KOPT-K1 (cell line): Measurements from ENCODE around the gene SHOC2.

Experiments used
- H3K27ac ChIP-seq: fragments of 200-600 bp; sonication (generic); 2 replicates; pipeline ENCODE4 v1.5.1; 2016; ENCODE audit warnings: antibody characterized with exemption, mild to moderate bottlenecking, low read depth, low read length; ENCODE audit not compliant: poor library complexity, severe bottlenecking
- H3K36me3 ChIP-seq: fragments of 200-600 bp; sonication (generic); 2 replicates; pipeline ENCODE4 v1.5.1; 2017; ENCODE audit warnings: antibody characterized with exemption, mild to moderate bottlenecking, low read length, moderate library complexity; ENCODE audit not compliant: insufficient read depth
- H3K9me3 ChIP-seq: fragments of 200-600 bp; sonication (generic); 2 replicates; pipeline ENCODE4 v1.5.1; 2017; ENCODE audit warnings: antibody characterized with exemption, low read length, mild to moderate bottlenecking; ENCODE audit not compliant: insufficient read depth, poor library complexity, severe bottlenecking

The SHOC2 gene

DNA sequence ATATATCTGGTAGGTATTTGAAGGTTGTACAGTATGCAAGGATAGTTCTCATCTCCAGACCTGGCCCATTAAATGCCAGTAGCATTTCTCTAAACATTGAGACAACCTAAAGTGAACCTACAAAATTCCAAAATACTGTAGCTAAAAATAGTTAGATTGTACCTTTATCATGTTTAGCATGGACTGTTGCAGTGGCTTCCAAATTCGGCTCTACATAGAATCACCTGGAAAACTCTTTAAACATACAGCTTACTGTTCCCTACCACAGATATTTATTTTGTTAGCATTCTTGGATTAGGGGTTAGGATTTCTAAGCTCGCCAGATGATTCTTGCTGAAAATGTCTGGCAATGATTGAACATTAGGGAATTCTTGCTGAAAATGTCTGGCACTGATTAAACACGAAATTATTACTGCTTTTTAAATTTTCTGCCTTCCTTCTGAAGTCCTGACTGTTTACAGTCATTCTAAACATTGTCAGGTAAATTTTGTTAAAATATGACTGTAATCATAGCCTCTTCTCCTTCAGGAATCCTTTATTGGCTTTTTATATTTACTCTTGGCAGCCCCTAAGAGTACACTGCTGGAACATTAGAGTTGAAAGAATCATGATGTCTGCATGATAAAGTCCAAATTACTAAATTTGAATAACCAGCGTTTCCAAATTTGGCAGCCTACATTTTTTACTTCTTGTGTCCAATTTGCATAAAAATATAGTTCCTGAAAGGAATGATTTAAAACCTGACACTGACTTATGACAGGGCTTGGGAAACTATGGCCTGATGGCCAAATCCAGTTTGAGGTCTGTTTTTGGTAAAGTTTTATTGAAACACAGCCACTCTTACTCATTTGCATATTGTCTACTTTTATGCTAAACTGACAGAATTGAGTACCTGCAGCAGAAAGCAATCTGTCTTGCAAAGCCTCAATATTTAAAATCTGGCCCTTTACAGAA, 40.3 kb downstream of the SHOC2 start:
- H3K27ac ChIP-seq = no peak overlapping the region

DNA sequence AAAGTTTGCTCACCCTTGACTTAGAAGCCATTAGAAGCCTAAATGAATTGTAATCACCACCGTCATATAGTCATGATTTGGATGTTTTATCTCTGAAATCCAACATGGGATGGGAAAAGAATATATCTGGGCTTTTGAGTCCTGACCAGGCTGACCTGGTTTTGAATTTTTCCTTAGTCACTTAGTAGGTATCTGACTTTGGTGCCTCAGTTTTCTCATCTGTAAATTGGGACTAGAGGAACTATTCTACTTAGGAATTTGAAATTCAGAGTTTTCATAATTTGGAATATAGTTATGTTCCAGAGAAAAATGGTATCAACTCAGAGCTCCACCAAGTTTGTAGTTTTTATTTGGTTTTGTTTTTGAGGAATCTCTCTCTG, 40.9 kb downstream of the SHOC2 start:
- Histone ChIP-seq H3K9me3 (no peaks in the 10 kb centered on the region), H3K27ac (no peak overlapping the region), H3K36me3 (0 out of 2 replicates have a peak, but pooled peaks cover 8% of the 10 kb centered on the region)

More for the DNA sequence above, 40.3 kb downstream of the SHOC2 start:
- H3K36me3 ChIP-seq = 0 out of 2 replicates have a peak, but pooled peaks cover 7% of the 10 kb centered on the region
- H3K9me3 ChIP-seq = no peaks in the 10 kb centered on the region

DNA sequence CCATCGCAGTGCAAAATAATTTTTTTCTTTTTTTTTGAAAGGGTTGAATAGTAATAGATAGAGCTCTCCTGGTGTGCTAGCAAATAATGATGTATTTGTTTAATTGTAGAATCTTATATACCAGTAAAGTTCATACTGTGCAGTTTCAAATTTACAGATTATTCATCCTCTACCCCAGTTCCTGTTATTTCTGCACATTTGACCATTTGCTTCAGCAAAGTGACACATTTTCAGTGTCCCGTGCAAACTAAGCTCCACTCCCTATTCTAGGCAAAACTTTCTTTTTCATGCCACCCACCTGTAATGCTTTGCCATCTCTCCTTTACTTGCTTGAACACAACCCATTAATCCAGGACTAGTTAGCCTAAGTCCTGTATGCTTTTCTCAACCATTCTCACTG, 43.0 kb downstream of the SHOC2 start:
- no peaks in the 10 kb centered on the region for H3K9me3 ChIP-seq
- H3K27ac ChIP-seq = no peak overlapping the region
- 0 out of 2 replicates have a peak, but pooled peaks cover 9% of the 10 kb centered on the region for H3K36me3 ChIP-seq

- no peak overlapping the region for H3K27ac ChIP-seq
- H3K9me3 ChIP-seq = no peaks in the 10 kb centered on the region
Measured at GRCh38 chr10:110963162-110963561, 43.8 kb downstream of the SHOC2 start.

GRCh38 chr10:110964681-110965080, 45.3 kb downstream of the SHOC2 start:
- H3K27ac ChIP-seq = no peak overlapping the region
- H3K9me3 ChIP-seq = no peaks in the 10 kb centered on the region
- 0 out of 2 replicates have a peak, but pooled peaks cover 12% of the 10 kb centered on the region for H3K36me3 ChIP-seq

More at GRCh38 chr10:110963162-110963561, 43.8 kb downstream of the SHOC2 start:
- H3K36me3 ChIP-seq = 0 out of 2 replicates have a peak, but pooled peaks cover 12% of the 10 kb centered on the region

DNA sequence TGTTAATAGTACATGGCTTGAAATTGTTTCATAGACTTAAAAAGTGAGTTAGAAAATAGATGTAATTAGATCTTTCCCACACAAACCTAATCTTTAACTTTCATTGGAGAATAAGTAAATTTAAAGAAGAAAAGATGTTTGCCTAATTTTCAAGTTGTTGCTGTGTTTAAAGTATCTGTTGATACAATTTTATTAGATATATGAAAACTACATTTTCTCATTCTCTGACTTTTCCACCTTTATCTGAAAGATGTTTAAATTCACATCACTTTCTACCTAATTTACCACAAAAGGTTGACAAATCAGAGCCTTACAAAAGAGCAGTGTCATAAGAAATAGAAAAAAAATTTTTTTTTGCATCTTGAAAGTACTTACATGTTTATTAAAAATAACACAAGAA, 45.8 kb downstream of the SHOC2 start:
- Histone ChIP-seq H3K9me3 (no peaks in the 10 kb centered on the region), H3K27ac (no peak overlapping the region), H3K36me3 (0 out of 2 replicates have a peak, but pooled peaks cover 12% of the 10 kb centered on the region)

GRCh38 chr10:110966146-110966545, 46.7 kb downstream of the SHOC2 start:
- H3K36me3 ChIP-seq = 0 out of 2 replicates have a peak, but pooled peaks cover 12% of the 10 kb centered on the region
- no peaks in the 10 kb centered on the region for H3K9me3 ChIP-seq
- no peak overlapping the region for H3K27ac ChIP-seq

DNA sequence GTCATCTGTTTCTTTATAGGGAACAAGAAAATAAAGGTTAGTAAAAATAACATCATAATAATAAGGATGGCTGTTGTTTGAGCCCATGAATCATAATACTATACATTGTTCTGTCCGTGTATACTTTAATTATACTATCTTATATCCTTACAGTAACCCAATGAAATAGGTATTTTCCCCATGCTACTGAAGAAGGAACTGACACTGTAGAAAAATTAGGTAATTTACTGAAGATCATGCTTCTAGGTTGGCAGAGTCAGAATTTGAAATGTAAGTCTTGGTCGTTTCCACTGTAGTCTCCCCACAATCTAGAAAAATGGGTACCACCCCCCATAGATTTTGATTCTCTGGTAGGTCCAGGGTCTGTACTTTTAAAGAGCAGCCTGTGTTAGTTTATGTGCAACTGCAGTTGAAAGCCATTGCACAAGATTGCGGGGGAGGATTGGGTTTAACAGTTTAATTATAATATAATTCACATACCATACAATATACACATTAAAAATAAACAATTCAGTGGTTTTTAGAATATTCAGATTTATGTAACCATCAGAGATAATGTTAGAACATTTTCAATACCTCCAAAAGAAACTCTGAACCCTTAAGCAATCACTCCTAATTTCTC, 47.7 kb downstream of the SHOC2 start:
- no peak overlapping the region for H3K27ac ChIP-seq
- no peaks in the 10 kb centered on the region for H3K9me3 ChIP-seq
- 0 out of 2 replicates have a peak, but pooled peaks cover 12% of the 10 kb centered on the region for H3K36me3 ChIP-seq

DNA sequence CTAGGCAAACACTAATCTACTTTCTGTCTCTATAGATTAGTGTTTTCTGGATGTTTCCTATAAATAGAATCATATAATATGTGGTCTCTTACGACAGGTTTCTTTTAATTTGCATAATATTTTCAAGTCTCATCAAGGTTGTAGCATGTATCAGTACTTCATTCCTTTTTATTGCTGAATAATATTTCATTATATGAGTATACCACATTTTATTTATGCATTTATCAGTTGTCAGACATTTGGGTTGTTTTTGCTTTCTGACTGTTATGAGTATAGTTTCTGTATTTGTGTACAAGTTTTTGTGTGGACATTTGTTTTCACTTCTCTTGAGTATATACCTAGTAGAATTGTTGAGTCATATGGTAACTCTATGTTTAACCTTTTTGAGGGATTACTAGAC, 48.2 kb downstream of the SHOC2 start:
- H3K27ac ChIP-seq = no peak overlapping the region
- peaks cover 12% of the 10 kb centered on the region; the same call in 1 of the 2 replicates for H3K36me3 ChIP-seq
- no peaks in the 10 kb centered on the region for H3K9me3 ChIP-seq

GRCh38 chr10:110969183-110969582, 49.8 kb downstream of the SHOC2 start:
- H3K36me3 ChIP-seq = peaks cover 10% of the 10 kb centered on the region; the same call in 1 of the 2 replicates
- no peaks in the 10 kb centered on the region for H3K9me3 ChIP-seq

GRCh38 chr10:110971638-110972037, 52.2 kb downstream of the SHOC2 start:
- peaks cover 4% of the 10 kb centered on the region; the same call in 1 of the 2 replicates for H3K36me3 ChIP-seq
- H3K27ac ChIP-seq = no peak overlapping the region
- H3K9me3 ChIP-seq = no peaks in the 10 kb centered on the region

More at GRCh38 chr10:110969183-110969582, 49.8 kb downstream of the SHOC2 start:
- no peak overlapping the region for H3K27ac ChIP-seq

DNA sequence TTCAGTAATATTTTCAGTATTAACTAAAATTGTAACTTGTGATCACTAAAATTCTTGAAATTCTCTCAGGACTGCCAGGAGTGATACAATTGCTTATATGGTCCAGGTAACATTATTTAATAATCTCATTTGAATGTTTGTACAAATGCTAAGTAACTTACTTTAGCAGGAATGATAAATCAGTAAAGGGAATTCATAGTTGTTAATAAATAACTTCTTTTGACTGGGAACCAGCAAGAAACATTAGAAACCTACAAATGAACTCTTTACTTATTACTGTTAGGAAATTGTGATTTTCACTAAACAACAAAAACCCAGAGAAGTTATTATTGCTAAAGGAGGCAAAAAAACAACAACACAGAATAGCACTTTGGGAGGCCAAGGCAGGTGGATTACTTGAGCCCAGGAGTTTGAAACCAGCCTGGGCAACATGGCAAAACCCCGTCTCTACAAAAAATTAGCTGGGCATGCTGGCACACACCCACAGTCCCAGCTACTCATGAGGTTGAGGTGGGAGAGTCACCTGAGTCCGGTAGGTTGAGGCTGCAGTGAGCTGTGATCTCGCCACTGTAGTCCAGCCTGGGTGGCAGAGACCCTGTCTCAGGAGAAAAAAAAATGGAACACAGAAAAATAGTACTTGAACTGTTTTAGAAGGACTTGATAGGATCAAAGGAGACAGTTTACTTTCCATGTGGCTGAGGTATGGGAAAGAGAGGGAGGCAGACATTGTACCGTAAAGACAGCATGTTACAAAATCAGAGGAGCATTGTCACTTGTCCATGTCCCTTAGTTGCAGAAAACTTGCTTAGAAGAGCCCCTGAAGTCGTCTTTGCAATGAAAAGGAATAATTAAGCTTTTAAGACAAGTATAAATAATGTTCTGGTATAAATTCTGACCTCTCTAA, 53.1 kb downstream of the SHOC2 start:
- Histone ChIP-seq H3K36me3 (peaks cover 3% of the 10 kb centered on the region; the same call in 1 of the 2 replicates), H3K9me3 (peaks cover 1% of the 10 kb centered on the region), H3K27ac (no peak overlapping the region)

GRCh38 chr10:110973400-110973799, 54.0 kb downstream of the SHOC2 start:
- Histone ChIP-seq H3K36me3 (no peaks in the 10 kb centered on the region; the same call in 1 of the 2 replicates), H3K27ac (no peak overlapping the region), H3K9me3 (peaks cover 10% of the 10 kb centered on the region)

GRCh38 chr10:110976577-110976976, 57.2 kb downstream of the SHOC2 start:
- Histone ChIP-seq H3K9me3 (peaks cover 11% of the 10 kb centered on the region), H3K36me3 (peaks cover 3% of the 10 kb centered on the region; the same call in 1 of the 2 replicates), H3K27ac (no peak overlapping the region)
